ENCODE results near the gene FMN2. TPM values are rescaled to one million over a fixed set of nuclear protein-coding genes. Genes with fewer than 3 reads are reported as not detected.

FMN2 gene
- total and polyA plus RNA-seq, 3 donors from 2014 or later, result 3.8 to 8.3 (median 4.3) TPM

DNA sequence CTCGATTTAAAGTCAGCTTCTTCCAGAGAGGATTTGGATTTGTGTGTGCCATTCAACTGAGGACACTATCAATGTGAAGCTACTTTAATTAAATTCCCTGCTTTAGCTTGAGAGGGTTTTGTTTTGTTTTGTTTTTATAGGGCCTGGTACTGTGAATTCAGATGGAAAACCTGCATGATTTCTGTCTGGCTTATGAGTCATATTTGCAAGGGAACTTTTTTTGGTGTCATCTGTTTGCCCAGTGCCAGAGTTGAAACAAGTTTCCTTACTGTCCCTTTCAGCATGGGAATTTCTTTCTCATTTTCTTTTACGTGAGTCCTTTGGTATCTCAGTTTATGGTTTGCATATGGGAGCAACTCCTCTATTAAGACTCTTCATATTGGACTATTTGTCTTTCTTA lies 325.6 kb downstream of the FMN2 start:
- intact Hi-C loops (cut with DNase I; ENCODE audit: low total_unique reads), result no loop called here
- Histone ChIP-seq H3K27me3 (no peaks in the 10 kb centered on the region), H3K9me3 (no peaks in the 10 kb centered on the region), H3K4me3 (no peak overlapping the region), H3K4me1 (no peaks in the 10 kb centered on the region), H3K27ac (no peak overlapping the region), H3K36me3 (ENCODE audit: low read depth, missing control alignments) (no peaks in the 10 kb centered on the region)
- DNase-seq, result no peak
- 64 to 70% methylated on average over 2 of the region's 2 CpGs for WGBS, 2 donors
- TF ChIP-seq, protein P1, sequence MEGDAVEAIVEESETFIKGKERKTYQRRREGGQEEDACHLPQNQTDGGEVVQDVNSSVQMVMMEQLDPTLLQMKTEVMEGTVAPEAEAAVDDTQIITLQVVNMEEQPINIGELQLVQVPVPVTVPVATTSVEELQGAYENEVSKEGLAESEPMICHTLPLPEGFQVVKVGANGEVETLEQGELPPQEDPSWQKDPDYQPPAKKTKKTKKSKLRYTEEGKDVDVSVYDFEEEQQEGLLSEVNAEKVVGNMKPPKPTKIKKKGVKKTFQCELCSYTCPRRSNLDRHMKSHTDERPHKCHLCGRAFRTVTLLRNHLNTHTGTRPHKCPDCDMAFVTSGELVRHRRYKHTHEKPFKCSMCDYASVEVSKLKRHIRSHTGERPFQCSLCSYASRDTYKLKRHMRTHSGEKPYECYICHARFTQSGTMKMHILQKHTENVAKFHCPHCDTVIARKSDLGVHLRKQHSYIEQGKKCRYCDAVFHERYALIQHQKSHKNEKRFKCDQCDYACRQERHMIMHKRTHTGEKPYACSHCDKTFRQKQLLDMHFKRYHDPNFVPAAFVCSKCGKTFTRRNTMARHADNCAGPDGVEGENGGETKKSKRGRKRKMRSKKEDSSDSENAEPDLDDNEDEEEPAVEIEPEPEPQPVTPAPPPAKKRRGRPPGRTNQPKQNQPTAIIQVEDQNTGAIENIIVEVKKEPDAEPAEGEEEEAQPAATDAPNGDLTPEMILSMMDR (IDR thresholded peaks at IDR 0.05), result no peak
- no peak for TF ChIP-seq POLR2A (IDR thresholded peaks at IDR 0.05)

DNA sequence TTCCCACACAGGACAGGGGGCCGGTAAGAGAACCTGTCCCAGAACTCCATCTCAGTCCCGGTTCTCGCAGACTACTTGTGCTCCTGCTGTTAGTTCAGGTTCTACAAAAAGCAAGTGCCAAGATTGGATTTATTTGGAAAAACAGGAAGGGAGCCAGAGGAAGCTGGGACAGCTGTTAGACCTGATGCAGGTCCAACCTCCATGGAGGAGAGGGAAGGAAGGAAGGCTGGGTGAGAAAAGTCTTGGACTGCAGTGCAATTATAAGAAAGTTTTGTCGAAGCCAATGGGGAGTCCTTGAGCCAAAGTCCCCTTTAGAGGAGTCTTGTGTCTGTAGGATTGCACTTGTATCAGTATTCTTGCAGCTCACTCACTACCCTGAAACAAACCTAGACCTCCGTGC lies 329.1 kb downstream of the FMN2 start:
- H3K27ac ChIP-seq, result no peak overlapping the region
- no peaks in the 10 kb centered on the region for H3K36me3 ChIP-seq (ENCODE audit: low read depth, missing control alignments)
- no peaks in the 10 kb centered on the region for H3K27me3 ChIP-seq
- 77 to 83% methylated on average over 5 of the region's 5 CpGs for WGBS, 2 donors
- TF ChIP-seq POLR2A (IDR thresholded peaks at IDR 0.05), result no peak
- TF ChIP-seq, protein P1 (IDR thresholded peaks at IDR 0.05), result no peak
- H3K4me1 ChIP-seq, result no peaks in the 10 kb centered on the region
- intact Hi-C loops (cut with DNase I; ENCODE audit: low total_unique reads), result no loop called here
- no peak for DNase-seq
- H3K4me3 ChIP-seq, result no peak overlapping the region
- no peaks in the 10 kb centered on the region for H3K9me3 ChIP-seq

DNA sequence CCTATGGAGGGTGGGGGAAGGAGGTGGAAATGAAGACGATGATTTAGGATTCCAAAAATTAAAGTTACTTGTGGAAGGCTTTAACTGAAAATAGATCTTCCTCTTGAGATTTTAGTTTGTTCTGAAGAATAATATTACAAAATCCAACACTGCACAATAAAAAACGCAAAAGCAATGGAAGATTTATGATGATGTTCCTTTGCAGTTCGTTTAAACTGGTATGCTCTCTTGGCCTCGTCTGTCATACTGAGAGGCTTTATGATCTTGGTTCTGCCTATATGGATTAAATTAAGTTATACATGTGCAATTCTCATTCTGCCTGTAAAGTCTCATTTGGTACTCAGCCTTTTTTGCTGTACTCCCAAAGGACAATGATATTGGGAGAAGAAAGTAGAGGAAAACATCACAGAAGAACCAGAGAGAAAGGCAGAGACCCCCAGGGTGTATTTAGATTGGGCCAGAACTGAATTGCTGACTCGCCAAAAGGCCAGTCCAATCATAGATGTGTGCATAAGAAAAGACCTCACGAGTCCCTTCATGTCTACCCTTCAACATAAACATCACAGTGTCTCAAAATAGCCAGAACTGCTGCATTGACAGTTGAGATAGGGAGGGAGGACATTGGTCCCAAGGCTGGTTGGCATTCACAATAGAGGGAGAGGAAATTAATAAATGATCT lies 331.7 kb downstream of the FMN2 start:
- DNase-seq, result no peak
- no peaks in the 10 kb centered on the region for H3K36me3 ChIP-seq (ENCODE audit: low read depth, missing control alignments)
- no peaks in the 10 kb centered on the region for H3K27me3 ChIP-seq
- TF ChIP-seq POLR2A (IDR thresholded peaks at IDR 0.05), result no peak
- TF ChIP-seq, protein P1 (IDR thresholded peaks at IDR 0.05), result no peak
- intact Hi-C loops (cut with DNase I; ENCODE audit: low total_unique reads), result no loop called here
- WGBS, 2 donors, result 57% methylated on average over 6 of the region's 6 CpGs
- H3K4me1 ChIP-seq, result no peaks in the 10 kb centered on the region
- H3K4me3 ChIP-seq, result no peak overlapping the region
- no peak overlapping the region for H3K27ac ChIP-seq
- H3K9me3 ChIP-seq, result no peaks in the 10 kb centered on the region

DNA sequence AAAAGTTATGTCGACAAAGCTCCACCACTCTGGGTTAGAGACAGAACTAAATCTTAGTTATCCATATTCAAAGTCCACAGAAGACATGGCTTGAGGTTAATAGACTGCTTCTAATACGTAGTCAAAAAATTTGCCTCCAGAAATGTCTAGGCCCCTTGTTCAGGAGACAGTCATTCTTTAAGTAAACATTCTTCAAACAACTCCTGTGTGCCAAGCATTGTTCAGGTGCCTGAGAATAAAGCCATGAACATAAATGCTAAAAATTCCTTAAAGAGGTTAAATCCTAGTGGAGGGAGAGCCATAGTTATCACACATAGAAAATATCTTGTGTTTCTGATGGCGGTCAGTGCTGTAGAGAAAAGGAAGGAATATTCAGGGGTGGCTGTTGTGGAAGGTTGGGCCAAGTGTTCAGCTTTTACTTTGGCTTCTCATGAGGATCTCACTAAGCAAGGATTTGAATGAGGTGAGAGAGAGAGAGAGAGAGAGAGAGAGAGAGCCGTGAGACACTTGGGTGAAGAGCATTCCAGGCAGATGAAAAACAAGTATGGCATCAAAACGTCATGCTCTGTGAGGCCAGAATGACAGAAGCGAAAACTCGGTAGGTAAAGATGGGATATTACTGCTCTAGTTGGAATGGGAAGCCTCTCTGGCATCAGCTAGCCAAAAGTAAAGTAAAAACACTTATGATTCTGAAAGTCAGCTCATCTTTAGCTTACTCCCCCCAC lies 333.2 kb downstream of the FMN2 start:
- H3K4me3 ChIP-seq, result no peak overlapping the region
- H3K27me3 ChIP-seq, result no peaks in the 10 kb centered on the region
- 72 to 76% methylated on average over 7 of the region's 7 CpGs for WGBS, 2 donors
- TF ChIP-seq, protein P1 (IDR thresholded peaks at IDR 0.05), result no peak
- TF ChIP-seq POLR2A (IDR thresholded peaks at IDR 0.05), result no peak
- H3K4me1 ChIP-seq, result no peaks in the 10 kb centered on the region
- no peak overlapping the region for H3K27ac ChIP-seq
- H3K9me3 ChIP-seq, result no peaks in the 10 kb centered on the region
- no peaks in the 10 kb centered on the region for H3K36me3 ChIP-seq (ENCODE audit: low read depth, missing control alignments)
- no peak for DNase-seq
- intact Hi-C loops (cut with DNase I; ENCODE audit: low total_unique reads), result no loop called here
